CD14-positive monocyte (primary cell): ENCODE measurements around the gene CRX. TPM values are rescaled to one million over a fixed set of nuclear protein-coding genes. Genes with fewer than 3 reads are reported as not detected.
A peak's percentile ranks its signal among the peaks of the same experiment; 100 is the strongest.
"Not testable (repeated sequence)": the region's sequence is repeated elsewhere in the genome, so short reads cannot be mapped to it uniquely, and the experiment has no call there.

ENCODE experiments used
- DNase-seq, 3 donors: peaks; one replicate each; pipeline ENCODE4 v3.0.0-alpha.2; 2011 to 2022
- H2AFZ ChIP-seq: 2 replicates; pipeline ENCODE4 v1.6.0; 2012; ENCODE audit warnings: mild to moderate bottlenecking, low read depth, low read length, inconsistent platforms; ENCODE audit not compliant: insufficient read depth, poor library complexity, severe bottlenecking
- H3K27ac ChIP-seq, 2 donors: 1 replicate in 1 of 2; 2 replicates in 1 of 2; pipeline ENCODE4 v1.5.1; 2012 to 2013; ENCODE audit warnings: low read length in 2 of 2, control low read depth in 1 of 2, inconsistent platforms in 1 of 2, low read depth in 1 of 2, mild to moderate bottlenecking in 1 of 2
- H3K27me3 ChIP-seq, 2 donors: one replicate each; pipeline versions ENCODE4 v1.6.0 to v1.6.1; 2011 to 2013; ENCODE audit warnings: low read length in 2 of 2; ENCODE audit not compliant: control insufficient read depth in 2 of 2, insufficient read depth in 2 of 2
- H3K36me3 ChIP-seq, 2 donors: replicated peaks in 1 of 2; 1 replicate in 1 of 2; 2 replicates in 1 of 2; pipeline versions ENCODE4 v1.5.1 to v1.6.1; 2012 to 2013; ENCODE audit warnings: low read length in 2 of 2, control low read depth in 1 of 2, inconsistent platforms in 1 of 2, mild to moderate bottlenecking in 1 of 2; ENCODE audit not compliant: insufficient read depth in 2 of 2, control insufficient read depth in 1 of 2
- H3K4me1 ChIP-seq, 2 donors: 1 replicate in 1 of 2; 2 replicates in 1 of 2; pipeline versions ENCODE4 v1.5.1 to v1.6.1; 2012 to 2013; ENCODE audit warnings: low read length in 2 of 2, control low read depth in 1 of 2, inconsistent platforms in 1 of 2, mild to moderate bottlenecking in 1 of 2, moderate library complexity in 1 of 2; ENCODE audit not compliant: insufficient read depth in 2 of 2, control insufficient read depth in 1 of 2
- H3K4me2 ChIP-seq: replicated peaks from 2 replicates; pipeline ENCODE3; 2012; ENCODE audit warnings: low read length, moderate library complexity, mild to moderate bottlenecking; ENCODE audit not compliant: poor library complexity, severe bottlenecking; ENCODE audit errors: extremely low read depth
- H3K4me3 ChIP-seq, 3 experiments: fragments of 200-600 bp in 1 of 3; sonication (generic) in 1 of 3; replicated peaks in 1 of 3; 1 replicate in 2 of 3; 2 replicates in 1 of 3; pipeline ENCODE4 v1.5.1; 2011 to 2013; ENCODE audit warnings: low read length in 3 of 3, mild to moderate bottlenecking in 3 of 3, control low read depth in 2 of 3, low read depth in 2 of 3, inconsistent platforms in 1 of 3, moderate library complexity in 1 of 3
- H3K79me2 ChIP-seq: 2 replicates; pipeline ENCODE4 v1.6.0; 2012; ENCODE audit warnings: mild to moderate bottlenecking, control low read depth, inconsistent platforms, low read length, moderate library complexity; ENCODE audit not compliant: insufficient read depth
- H3K9ac ChIP-seq: 2 replicates; pipeline ENCODE4 v1.6.0; 2017; ENCODE audit warnings: low read length, mild to moderate bottlenecking; ENCODE audit not compliant: insufficient read depth, poor library complexity, severe bottlenecking
- H3K9me3 ChIP-seq, 2 donors: replicated peaks in 1 of 2; 1 replicate in 1 of 2; 2 replicates in 1 of 2; pipeline versions ENCODE4 v1.5.1 to v1.6.1; 2012 to 2013; ENCODE audit warnings: low read length in 2 of 2, control low read depth in 1 of 2; ENCODE audit not compliant: control insufficient read depth in 1 of 2, insufficient read depth in 1 of 2
- H4K20me1 ChIP-seq: 2 replicates; pipeline ENCODE4 v1.6.0; 2012; ENCODE audit warnings: mild to moderate bottlenecking, low read length, control low read depth, moderate library complexity; ENCODE audit not compliant: insufficient read depth
- H3K27ac Mint-ChIP-seq, 7 donors: one replicate each; pipeline ENCODE4 v1.8.0; 2020; ENCODE audit warnings: mild to moderate bottlenecking in 7 of 7, mixed read lengths in 7 of 7, moderate library complexity in 6 of 7, inconsistent platforms in 2 of 7
- H3K27me3 Mint-ChIP-seq, 3 donors: one replicate each; pipeline ENCODE4 v1.8.0; 2021 to 2022; ENCODE audit warnings: low read depth in 3 of 3, mild to moderate bottlenecking in 3 of 3, mixed read lengths in 3 of 3, moderate library complexity in 3 of 3, inconsistent platforms in 1 of 3
- H3K36me3 Mint-ChIP-seq, 2 donors: one replicate each; pipeline ENCODE4 v1.8.0; 2020; ENCODE audit warnings: mixed read lengths in 2 of 2, inconsistent platforms in 1 of 2, mild to moderate bottlenecking in 1 of 2
- H3K4me1 Mint-ChIP-seq: one replicate; pipeline ENCODE4 v1.8.0; 2020; ENCODE audit warnings: mild to moderate bottlenecking, mixed read lengths
- H3K4me3 Mint-ChIP-seq, 2 donors: one replicate each; pipeline ENCODE4 v1.8.0; 2020; ENCODE audit warnings: mild to moderate bottlenecking in 2 of 2, mixed read lengths in 2 of 2, moderate library complexity in 1 of 2
- H3K9me3 Mint-ChIP-seq, 7 donors: one replicate each; pipeline ENCODE4 v1.8.0; 2020 to 2022; ENCODE audit warnings: mixed read lengths in 7 of 7, mild to moderate bottlenecking in 6 of 7, moderate library complexity in 6 of 7, inconsistent platforms in 2 of 7
- WGBS: methylation state at CpG from one replicate; pipeline ENCODE4 v1.1.5; 2013; ENCODE audit warnings: missing lambda C conversion rate; ENCODE audit not compliant: insufficient coverage; 5-methylcytosine and 5-hydroxymethylcytosine counted together
- intact Hi-C, 2 donors: fragments of 100-400 bp; cut with micrococcal nuclease; formaldehyde crosslinking; loops; one replicate each; pipeline versions ENCODE4 v1.15.0 to v1.15.1; 2023
- polyA plus RNA-seq, 3 donors: library from polyadenylated mRNA; depleted of rRNA in 1 of 3; unstranded in 2 of 3; stranded (reverse) in 1 of 3; fragments of 300-500 nt in 2 of 3; fragments of >200 nt in 1 of 3; fragmentation: Illumina TruSeq in 2 of 3; gene quantifications; 1 replicate in 2 of 3; 2 replicates in 1 of 3; pipeline ENCODE4 v1.2.3, GENCODE V29; 2012 to 2021
- TF ChIP-seq, protein P1 (sequence below): fragments of 200-600 bp; IDR thresholded peaks from one replicate; pipeline ENCODE4 v1.8.0; 2022; ENCODE audit warnings: antibody characterized with exemption, mild to moderate bottlenecking

CRX gene
- polyA plus RNA-seq, 3 donors: not detected

DNA sequence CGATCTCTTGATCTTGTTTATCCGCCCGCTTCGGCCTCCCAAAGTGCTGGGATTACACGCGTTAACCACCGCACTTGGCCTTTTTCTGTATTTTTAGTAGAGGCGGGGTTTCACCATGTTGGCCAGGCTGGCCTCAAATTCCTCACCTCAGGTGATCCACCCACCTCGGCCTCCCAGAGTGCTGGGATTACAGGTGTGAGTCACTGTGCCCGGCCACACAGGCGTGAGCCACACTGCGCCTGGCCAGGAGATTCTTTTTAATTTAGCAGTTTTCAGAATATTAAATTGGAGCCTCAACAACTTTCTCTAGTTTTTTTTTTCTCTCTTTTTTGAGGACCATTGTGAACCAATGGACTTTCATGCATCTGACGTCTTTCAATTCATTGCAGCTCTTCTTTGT, 31.9 kb upstream of the CRX start:
- not testable (repeated sequence) for H2AFZ ChIP-seq, H3K27ac Mint-ChIP-seq, H3K4me3 Mint-ChIP-seq, H3K4me1 Mint-ChIP-seq, H3K4me3 ChIP-seq, H3K9ac ChIP-seq, H3K27ac ChIP-seq, H3K9me3 ChIP-seq, DNase-seq, H3K4me1 ChIP-seq, H3K79me2 ChIP-seq, H3K9me3 Mint-ChIP-seq, H3K27me3 ChIP-seq, H3K4me2 ChIP-seq, H4K20me1 ChIP-seq
- WGBS: 96% methylated on average over 7 of the region's 13 CpGs
- intact Hi-C loops: loop anchor here in 1 of 2 donors (5.0 kb wide), 1 partner anchor 78 kb away; the partner anchor contains the start of gene EHD2
- peaks cover 7 to 18% of the 10 kb centered on the region in 2 donors for H3K36me3 Mint-ChIP-seq
- peaks cover 4 to 12% of the 10 kb centered on the region in 2 donors for H3K36me3 ChIP-seq
- peaks cover 3 to 11% (median 4%) of the 10 kb centered on the region in 3 donors for H3K27me3 Mint-ChIP-seq

DNA sequence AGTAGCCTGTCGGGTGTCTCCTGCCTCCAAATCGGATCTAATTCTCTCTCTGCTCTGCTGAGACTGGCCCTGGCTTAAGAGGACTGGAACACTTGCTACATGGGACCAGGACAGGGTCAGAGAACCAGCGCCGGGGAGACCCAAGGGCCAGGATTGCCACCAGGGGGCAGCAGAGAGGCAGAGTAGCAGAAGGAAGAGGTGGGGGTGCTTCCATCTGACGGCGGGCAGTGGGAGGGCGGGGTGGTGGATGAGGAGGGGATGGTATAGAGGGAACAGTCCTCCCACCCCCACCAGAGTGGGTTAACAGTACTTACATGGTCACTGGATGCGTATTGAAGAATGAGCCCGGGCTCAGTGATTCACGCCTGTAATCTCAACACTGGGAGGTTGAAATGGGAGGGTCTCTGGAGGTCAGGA, 31.3 kb upstream of the CRX start:
- H3K9me3 ChIP-seq: no peaks in the 10 kb centered on the region
- no peak overlapping the region for H2AFZ ChIP-seq
- Mint-ChIP-seq H3K4me3 (no peak overlapping the region), H3K9me3 (peaks cover 0 to 9% (median 7%) of the 10 kb centered on the region in 7 donors), H3K27me3 (peaks cover 4 to 11% (median 4%) of the 10 kb centered on the region in 3 donors), H3K27ac (no peak overlapping the region), H3K4me1 (peaks cover 1% of the 10 kb centered on the region), H3K36me3 (peaks cover 4 to 12% of the 10 kb centered on the region in 2 donors)
- H3K4me1 ChIP-seq: no peaks in the 10 kb centered on the region
- WGBS: 33% methylated on average over 3 of the region's 10 CpGs
- TF ChIP-seq, protein P1, sequence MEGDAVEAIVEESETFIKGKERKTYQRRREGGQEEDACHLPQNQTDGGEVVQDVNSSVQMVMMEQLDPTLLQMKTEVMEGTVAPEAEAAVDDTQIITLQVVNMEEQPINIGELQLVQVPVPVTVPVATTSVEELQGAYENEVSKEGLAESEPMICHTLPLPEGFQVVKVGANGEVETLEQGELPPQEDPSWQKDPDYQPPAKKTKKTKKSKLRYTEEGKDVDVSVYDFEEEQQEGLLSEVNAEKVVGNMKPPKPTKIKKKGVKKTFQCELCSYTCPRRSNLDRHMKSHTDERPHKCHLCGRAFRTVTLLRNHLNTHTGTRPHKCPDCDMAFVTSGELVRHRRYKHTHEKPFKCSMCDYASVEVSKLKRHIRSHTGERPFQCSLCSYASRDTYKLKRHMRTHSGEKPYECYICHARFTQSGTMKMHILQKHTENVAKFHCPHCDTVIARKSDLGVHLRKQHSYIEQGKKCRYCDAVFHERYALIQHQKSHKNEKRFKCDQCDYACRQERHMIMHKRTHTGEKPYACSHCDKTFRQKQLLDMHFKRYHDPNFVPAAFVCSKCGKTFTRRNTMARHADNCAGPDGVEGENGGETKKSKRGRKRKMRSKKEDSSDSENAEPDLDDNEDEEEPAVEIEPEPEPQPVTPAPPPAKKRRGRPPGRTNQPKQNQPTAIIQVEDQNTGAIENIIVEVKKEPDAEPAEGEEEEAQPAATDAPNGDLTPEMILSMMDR: peak; percentile 88
- H3K4me2 ChIP-seq: no peak overlapping the region
- H4K20me1 ChIP-seq: no peaks in the 10 kb centered on the region
- no peaks in the 10 kb centered on the region for H3K79me2 ChIP-seq
- H3K27me3 ChIP-seq: no peaks in the 10 kb centered on the region
- H3K36me3 ChIP-seq: peaks cover 2 to 8% of the 10 kb centered on the region in 2 donors
- H3K4me3 ChIP-seq: no peak overlapping the region
- no peak overlapping the region for H3K9ac ChIP-seq
- H3K27ac ChIP-seq: no peak overlapping the region
- DNase-seq: peak; percentile 55 to 72 (median 59)
- intact Hi-C loops: no loop called here
